ENCODE data around the gene ARHGAP26.

DNA sequence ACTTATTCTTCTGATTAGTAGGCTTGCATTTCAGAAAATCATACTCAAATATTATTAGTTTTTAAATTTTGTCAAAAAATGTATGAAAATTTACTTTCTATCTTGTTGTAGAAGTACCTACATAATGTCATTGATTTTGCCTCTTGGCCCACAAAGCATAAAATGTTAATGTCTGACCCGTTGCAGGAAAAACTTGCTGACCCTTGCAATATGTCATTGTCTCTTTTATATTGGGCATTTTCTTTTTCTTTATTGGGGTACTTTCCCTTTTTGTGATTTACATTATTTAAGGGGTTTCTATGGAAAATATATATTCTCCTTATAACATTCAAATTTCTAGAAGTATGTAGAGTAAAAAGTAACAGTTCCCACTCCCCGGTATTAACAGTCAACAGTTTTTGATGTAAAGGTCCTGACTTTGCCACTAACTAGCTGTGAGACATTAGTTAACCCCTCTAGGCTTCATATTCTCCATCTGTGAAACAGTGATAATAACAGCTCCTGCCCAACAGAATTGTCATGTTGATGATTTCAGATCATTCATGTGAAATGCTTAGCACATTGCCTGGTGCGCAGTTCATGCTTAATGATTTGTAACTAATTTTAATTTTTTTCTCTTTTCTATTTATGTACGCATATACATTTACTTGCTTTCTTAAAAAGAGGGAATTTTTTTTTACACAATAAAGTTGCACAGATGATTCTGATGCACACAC is 243.2 kb downstream of the ARHGAP26 start:
- TF ChIP-seq, protein P1, sequence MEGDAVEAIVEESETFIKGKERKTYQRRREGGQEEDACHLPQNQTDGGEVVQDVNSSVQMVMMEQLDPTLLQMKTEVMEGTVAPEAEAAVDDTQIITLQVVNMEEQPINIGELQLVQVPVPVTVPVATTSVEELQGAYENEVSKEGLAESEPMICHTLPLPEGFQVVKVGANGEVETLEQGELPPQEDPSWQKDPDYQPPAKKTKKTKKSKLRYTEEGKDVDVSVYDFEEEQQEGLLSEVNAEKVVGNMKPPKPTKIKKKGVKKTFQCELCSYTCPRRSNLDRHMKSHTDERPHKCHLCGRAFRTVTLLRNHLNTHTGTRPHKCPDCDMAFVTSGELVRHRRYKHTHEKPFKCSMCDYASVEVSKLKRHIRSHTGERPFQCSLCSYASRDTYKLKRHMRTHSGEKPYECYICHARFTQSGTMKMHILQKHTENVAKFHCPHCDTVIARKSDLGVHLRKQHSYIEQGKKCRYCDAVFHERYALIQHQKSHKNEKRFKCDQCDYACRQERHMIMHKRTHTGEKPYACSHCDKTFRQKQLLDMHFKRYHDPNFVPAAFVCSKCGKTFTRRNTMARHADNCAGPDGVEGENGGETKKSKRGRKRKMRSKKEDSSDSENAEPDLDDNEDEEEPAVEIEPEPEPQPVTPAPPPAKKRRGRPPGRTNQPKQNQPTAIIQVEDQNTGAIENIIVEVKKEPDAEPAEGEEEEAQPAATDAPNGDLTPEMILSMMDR (IDR thresholded peaks at IDR 0.05; ENCODE audit: poor library complexity, severe bottlenecking) = no peak
- TF ChIP-seq EZH2 (IDR thresholded peaks at IDR 0.05; ENCODE audit: borderline replicate concordance, insufficient read depth, low read length, poor library complexity, severe bottlenecking) = no peak
- TF ChIP-seq EP300 (conservative IDR thresholded peaks at IDR 0.05; ENCODE audit: poor library complexity, severe bottlenecking) = no peak
- TF ChIP-seq RAD21 (conservative IDR thresholded peaks at IDR 0.05) = no peak
- TF ChIP-seq, protein P2, sequence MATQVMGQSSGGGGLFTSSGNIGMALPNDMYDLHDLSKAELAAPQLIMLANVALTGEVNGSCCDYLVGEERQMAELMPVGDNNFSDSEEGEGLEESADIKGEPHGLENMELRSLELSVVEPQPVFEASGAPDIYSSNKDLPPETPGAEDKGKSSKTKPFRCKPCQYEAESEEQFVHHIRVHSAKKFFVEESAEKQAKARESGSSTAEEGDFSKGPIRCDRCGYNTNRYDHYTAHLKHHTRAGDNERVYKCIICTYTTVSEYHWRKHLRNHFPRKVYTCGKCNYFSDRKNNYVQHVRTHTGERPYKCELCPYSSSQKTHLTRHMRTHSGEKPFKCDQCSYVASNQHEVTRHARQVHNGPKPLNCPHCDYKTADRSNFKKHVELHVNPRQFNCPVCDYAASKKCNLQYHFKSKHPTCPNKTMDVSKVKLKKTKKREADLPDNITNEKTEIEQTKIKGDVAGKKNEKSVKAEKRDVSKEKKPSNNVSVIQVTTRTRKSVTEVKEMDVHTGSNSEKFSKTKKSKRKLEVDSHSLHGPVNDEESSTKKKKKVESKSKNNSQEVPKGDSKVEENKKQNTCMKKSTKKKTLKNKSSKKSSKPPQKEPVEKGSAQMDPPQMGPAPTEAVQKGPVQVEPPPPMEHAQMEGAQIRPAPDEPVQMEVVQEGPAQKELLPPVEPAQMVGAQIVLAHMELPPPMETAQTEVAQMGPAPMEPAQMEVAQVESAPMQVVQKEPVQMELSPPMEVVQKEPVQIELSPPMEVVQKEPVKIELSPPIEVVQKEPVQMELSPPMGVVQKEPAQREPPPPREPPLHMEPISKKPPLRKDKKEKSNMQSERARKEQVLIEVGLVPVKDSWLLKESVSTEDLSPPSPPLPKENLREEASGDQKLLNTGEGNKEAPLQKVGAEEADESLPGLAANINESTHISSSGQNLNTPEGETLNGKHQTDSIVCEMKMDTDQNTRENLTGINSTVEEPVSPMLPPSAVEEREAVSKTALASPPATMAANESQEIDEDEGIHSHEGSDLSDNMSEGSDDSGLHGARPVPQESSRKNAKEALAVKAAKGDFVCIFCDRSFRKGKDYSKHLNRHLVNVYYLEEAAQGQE (IDR thresholded peaks at IDR 0.05; ENCODE audit: borderline replicate concordance) = no peak
